D721Med (cell line): ENCODE data around the gene COMMD3.

Experiments used
- DNase-seq: peaks from one replicate; pipeline ENCODE4 v3.0.0; 2011; ENCODE audit warnings: low spot score; ENCODE audit not compliant: insufficient read length
- FAIRE-seq: peaks from 2 replicates; lab custom pipeline; 2011; peaks lifted over from hg19 to GRCh38; lab: Jason Lieb, UNC
- CTCF ChIP-seq: IDR thresholded peaks from 2 replicates; pipeline ENCODE4 v1.5.1; 2012; ENCODE audit warnings: mild to moderate bottlenecking, control low read depth; ENCODE audit not compliant: insufficient read depth; ENCODE audit errors: missing control alignments

Gene COMMD3

GRCh38 chr10:22316286-22317075, at the start of gene COMMD3:
Gene COMMD3 (plus strand): TSS chr10:22316388. CDS start chr10:22316418, 30 bp downstream.
- DNase-seq, result no peak
- no peak for FAIRE-seq

GRCh38 chr10:22268503-22268902, 47.7 kb upstream of the COMMD3 start:
- TF ChIP-seq CTCF, result no peak
- DNase-seq (no peak), FAIRE-seq (no peak)

More at GRCh38 chr10:22316286-22317075, at the start of gene COMMD3:
- no peak for TF ChIP-seq CTCF

- no peak for FAIRE-seq
- no peak for DNase-seq
- TF ChIP-seq CTCF, result no peak
Observed at GRCh38 chr10:22271786-22272185, 44.4 kb upstream of the COMMD3 start.

- DNase-seq, result no peak
- no peak for FAIRE-seq
- TF ChIP-seq CTCF, result no peak
Observed at GRCh38 chr10:22278441-22278782, 37.8 kb upstream of the COMMD3 start.

GRCh38 chr10:22280078-22280477, 36.1 kb upstream of the COMMD3 start:
- no peak for DNase-seq
- TF ChIP-seq CTCF, result no peak
- no peak for FAIRE-seq

- no peak for DNase-seq
- TF ChIP-seq CTCF, result no peak
- FAIRE-seq, result no peak
Observed at GRCh38 chr10:22285130-22285529, 31.1 kb upstream of the COMMD3 start.

- DNase-seq (no peak), FAIRE-seq (no peak)
- no peak for TF ChIP-seq CTCF
Observed at GRCh38 chr10:22293747-22294404, 22.3 kb upstream of the COMMD3 start.
